Loucy (cell line): ENCODE results near the gene MRPS11.

ENCODE experiments used
- H2AFZ ChIP-seq: fragments of 200-600 bp; sonication (generic); 2 replicates; pipeline ENCODE4 v1.6.0; 2016; ENCODE audit warnings: antibody characterized with exemption, mild to moderate bottlenecking, low read length, moderate library complexity
- H3F3A ChIP-seq: fragments of 200-600 bp; 2 replicates; pipeline ENCODE4 v1.6.0; 2016; ENCODE audit warnings: antibody characterized with exemption, low read depth, mild to moderate bottlenecking
- H3K27me3 ChIP-seq: fragments of 200-600 bp; sonication (generic); 2 replicates; pipeline ENCODE4 v1.6.1; 2014; ENCODE audit warnings: low read length, mild to moderate bottlenecking; ENCODE audit not compliant: insufficient read depth, poor library complexity, severe bottlenecking
- H3K36me3 ChIP-seq: fragments of 200-600 bp; sonication (generic); 2 replicates; pipeline ENCODE4 v1.6.1; 2016; ENCODE audit warnings: low read length; ENCODE audit not compliant: insufficient read depth
- H3K4me1 ChIP-seq: fragments of 200-600 bp; sonication (generic); 2 replicates; pipeline ENCODE4 v1.5.1; 2014; ENCODE audit warnings: low read length, mild to moderate bottlenecking; ENCODE audit not compliant: insufficient read depth, poor library complexity, severe bottlenecking
- H3K4me2 ChIP-seq: fragments of 200-600 bp; sonication (generic); 2 replicates; pipeline ENCODE4 v1.6.0; 2014; ENCODE audit warnings: antibody characterized with exemption, low read length, low read depth, mild to moderate bottlenecking; ENCODE audit not compliant: poor library complexity, severe bottlenecking
- H3K4me3 ChIP-seq: fragments of 200-600 bp; sonication (generic); 2 replicates; pipeline ENCODE4 v1.5.1; 2014; ENCODE audit warnings: low read length, mild to moderate bottlenecking, mixed read lengths; ENCODE audit not compliant: poor library complexity, severe bottlenecking
- H3K79me2 ChIP-seq: fragments of 200-600 bp; sonication (generic); 2 replicates; pipeline ENCODE4 v1.6.1; 2014; ENCODE audit warnings: low read length; ENCODE audit not compliant: insufficient read depth
- H3K9ac ChIP-seq: fragments of 200-600 bp; sonication (generic); 2 replicates; pipeline ENCODE4 v1.6.0; 2014; ENCODE audit warnings: mild to moderate bottlenecking, low read depth, low read length, moderate library complexity; ENCODE audit not compliant: poor library complexity, severe bottlenecking
- H3K9me2 ChIP-seq: fragments of 200-600 bp; sonication (generic); replicated peaks from 2 replicates; pipeline ENCODE4 v1.6.1; 2016; ENCODE audit warnings: low read depth, low read length, mixed read lengths
- H3K9me3 ChIP-seq: fragments of 200-600 bp; sonication (generic); 2 replicates; pipeline ENCODE4 v1.6.1; 2014; ENCODE audit warnings: mild to moderate bottlenecking, antibody characterized with exemption, low read length, low read depth; ENCODE audit not compliant: insufficient read depth
- H4K20me1 ChIP-seq: fragments of 200-600 bp; sonication (generic); 2 replicates; pipeline ENCODE4 v1.6.0; 2014; ENCODE audit warnings: antibody characterized with exemption, low read length, mild to moderate bottlenecking; ENCODE audit not compliant: insufficient read depth, poor library complexity, severe bottlenecking
- CTCF ChIP-seq: fragments of 200-600 bp; sonication (generic); conservative IDR thresholded peaks from 2 replicates; pipeline ENCODE4 v1.5.1; 2014; ENCODE audit warnings: mild to moderate bottlenecking, antibody characterized with exemption, low read length
- EZH2phosphoT487 ChIP-seq: fragments of 200-600 bp; IDR thresholded peaks from 2 replicates; pipeline ENCODE4 v1.6.1; 2018; ENCODE audit warnings: antibody characterized with exemption, mild to moderate bottlenecking, moderate library complexity, borderline replicate concordance

The MRPS11 gene

GRCh38 chr15:88426304-88426703 is 41.2 kb upstream of the MRPS11 start:
- no peaks in the 10 kb centered on the region for H3K36me3 ChIP-seq
- no peaks in the 10 kb centered on the region for H3K9me2 ChIP-seq
- no peaks in the 10 kb centered on the region for H3K27me3 ChIP-seq
- H3K79me2 ChIP-seq: no peaks in the 10 kb centered on the region
- H3K9ac ChIP-seq: no peak overlapping the region
- H2AFZ ChIP-seq: peak overlapping the region; percentile 47; the same call in 1 of the 2 replicates
- H3K4me3 ChIP-seq: no peak overlapping the region
- no peaks in the 10 kb centered on the region for H3K9me3 ChIP-seq
- H3K4me2 ChIP-seq: no peak overlapping the region
- H4K20me1 ChIP-seq: no peaks in the 10 kb centered on the region
- H3K4me1 ChIP-seq: no peaks in the 10 kb centered on the region
- TF ChIP-seq CTCF: no peak
- no peak for TF ChIP-seq EZH2phosphoT487
- no peaks in the 10 kb centered on the region for H3F3A ChIP-seq

- TF ChIP-seq EZH2phosphoT487 (no peak), CTCF (no peak)
These were observed 39.5 kb upstream of the MRPS11 start for GRCh38 chr15:88428053-88428452.

GRCh38 chr15:88428805-88429605 is 38.5 kb upstream of the MRPS11 start:
- TF ChIP-seq EZH2phosphoT487: no peak
- TF ChIP-seq CTCF: no peak
- Histone ChIP-seq H3K9ac (no peak overlapping the region), H3K27me3 (no peaks in the 10 kb centered on the region)

More at GRCh38 chr15:88428053-88428452, 39.5 kb upstream of the MRPS11 start:
- no peaks in the 10 kb centered on the region for H3K4me1 ChIP-seq
- H3K79me2 ChIP-seq: no peaks in the 10 kb centered on the region
- H4K20me1 ChIP-seq: no peaks in the 10 kb centered on the region
- H3K36me3 ChIP-seq: no peaks in the 10 kb centered on the region
- no peaks in the 10 kb centered on the region for H3K9me3 ChIP-seq
- H3K9me2 ChIP-seq: no peaks in the 10 kb centered on the region
- no peak overlapping the region for H3K4me2 ChIP-seq
- H3K9ac ChIP-seq: no peak overlapping the region
- no peak overlapping the region for H3K4me3 ChIP-seq
- H3K27me3 ChIP-seq: no peaks in the 10 kb centered on the region
- H2AFZ ChIP-seq: no peak overlapping the region
- no peaks in the 10 kb centered on the region for H3F3A ChIP-seq

More at GRCh38 chr15:88428805-88429605, 38.5 kb upstream of the MRPS11 start:
- Histone ChIP-seq H3K4me1 (no peaks in the 10 kb centered on the region), H3K36me3 (no peaks in the 10 kb centered on the region), H4K20me1 (no peaks in the 10 kb centered on the region), H3K4me3 (no peak overlapping the region), H3F3A (no peaks in the 10 kb centered on the region), H3K4me2 (no peak overlapping the region), H2AFZ (no peak overlapping the region), H3K9me3 (no peaks in the 10 kb centered on the region), H3K79me2 (no peaks in the 10 kb centered on the region), H3K9me2 (no peaks in the 10 kb centered on the region)
